Measurements from ENCODE around the gene CHURC1.

CHURC1 gene

DNA sequence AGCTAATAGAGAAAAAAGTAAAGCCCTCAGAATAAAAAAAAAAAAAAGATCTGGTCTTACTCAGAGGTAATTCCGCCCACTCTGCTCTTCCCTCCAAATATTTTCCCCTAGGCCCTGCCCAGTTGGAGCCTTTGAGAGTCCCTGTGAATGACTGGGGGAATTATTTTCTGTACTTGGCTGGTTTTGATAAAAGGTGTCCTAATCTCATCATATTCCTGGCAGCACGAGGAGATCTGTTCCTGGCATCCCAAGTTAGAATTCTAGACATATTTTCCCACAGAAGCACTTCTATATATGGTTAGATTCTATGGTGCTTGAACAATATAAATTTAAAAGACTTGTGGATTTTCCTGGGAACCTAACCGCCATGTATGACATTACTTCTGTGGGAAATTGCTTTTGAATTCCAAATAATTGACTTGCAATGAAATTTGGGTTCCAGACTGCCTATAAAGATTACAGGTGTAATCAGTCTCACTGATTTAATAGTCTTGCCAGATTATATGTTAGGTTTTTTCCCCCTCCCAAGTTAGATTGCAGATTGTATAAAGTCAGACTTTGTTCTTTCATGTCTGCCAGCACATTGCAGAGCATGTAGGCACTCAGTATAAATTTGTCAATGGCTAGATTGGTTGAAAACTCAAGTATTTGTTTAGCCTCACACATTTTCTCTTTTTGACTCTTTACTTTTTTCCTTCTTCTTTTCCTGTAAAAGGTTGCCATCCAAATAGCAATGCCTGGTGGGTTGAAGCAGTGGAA lies 16.0 kb downstream of the CHURC1 start:
- no peak overlapping the region for H3K27ac ChIP-seq
- no peak for TF ChIP-seq ZFX (IDR thresholded peaks at IDR 0.05; ENCODE audit: borderline replicate concordance)
- TF ChIP-seq, protein P1, sequence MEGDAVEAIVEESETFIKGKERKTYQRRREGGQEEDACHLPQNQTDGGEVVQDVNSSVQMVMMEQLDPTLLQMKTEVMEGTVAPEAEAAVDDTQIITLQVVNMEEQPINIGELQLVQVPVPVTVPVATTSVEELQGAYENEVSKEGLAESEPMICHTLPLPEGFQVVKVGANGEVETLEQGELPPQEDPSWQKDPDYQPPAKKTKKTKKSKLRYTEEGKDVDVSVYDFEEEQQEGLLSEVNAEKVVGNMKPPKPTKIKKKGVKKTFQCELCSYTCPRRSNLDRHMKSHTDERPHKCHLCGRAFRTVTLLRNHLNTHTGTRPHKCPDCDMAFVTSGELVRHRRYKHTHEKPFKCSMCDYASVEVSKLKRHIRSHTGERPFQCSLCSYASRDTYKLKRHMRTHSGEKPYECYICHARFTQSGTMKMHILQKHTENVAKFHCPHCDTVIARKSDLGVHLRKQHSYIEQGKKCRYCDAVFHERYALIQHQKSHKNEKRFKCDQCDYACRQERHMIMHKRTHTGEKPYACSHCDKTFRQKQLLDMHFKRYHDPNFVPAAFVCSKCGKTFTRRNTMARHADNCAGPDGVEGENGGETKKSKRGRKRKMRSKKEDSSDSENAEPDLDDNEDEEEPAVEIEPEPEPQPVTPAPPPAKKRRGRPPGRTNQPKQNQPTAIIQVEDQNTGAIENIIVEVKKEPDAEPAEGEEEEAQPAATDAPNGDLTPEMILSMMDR (IDR thresholded peaks at IDR 0.05): no peak

DNA sequence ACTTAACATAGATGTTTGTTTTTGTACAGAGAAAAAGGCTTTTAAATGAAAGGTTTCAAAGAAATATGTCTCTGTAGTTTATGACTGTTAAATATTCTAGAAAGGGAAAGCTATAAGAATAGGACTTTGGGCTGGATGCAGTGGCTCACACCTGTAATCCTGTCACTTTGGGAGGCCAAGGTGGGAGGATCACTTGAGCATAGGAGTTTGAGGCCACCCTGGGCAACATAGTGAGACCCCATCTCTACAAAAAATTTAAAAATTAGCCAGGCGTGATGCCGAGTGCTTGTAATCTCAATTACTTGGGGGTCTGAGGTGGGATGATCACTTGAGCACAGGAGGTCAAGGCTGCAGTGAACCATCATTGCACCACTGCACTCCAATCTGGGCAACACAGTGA lies 16.9 kb downstream of the CHURC1 start:
- no peak overlapping the region for H3K27ac ChIP-seq
- TF ChIP-seq, protein P1 (IDR thresholded peaks at IDR 0.05): no peak
- TF ChIP-seq ZFX (IDR thresholded peaks at IDR 0.05; ENCODE audit: borderline replicate concordance): no peak

GRCh38 chr14:64932231-64932630 lies 18.0 kb downstream of the CHURC1 start:
- no peak overlapping the region for H3K27ac ChIP-seq
- TF ChIP-seq ZFX (IDR thresholded peaks at IDR 0.05; ENCODE audit: borderline replicate concordance): no peak
- TF ChIP-seq, protein P1 (IDR thresholded peaks at IDR 0.05): no peak

- no peak overlapping the region for H3K27ac ChIP-seq
- TF ChIP-seq ZFX (IDR thresholded peaks at IDR 0.05; ENCODE audit: borderline replicate concordance): no peak
- TF ChIP-seq, protein P1 (IDR thresholded peaks at IDR 0.05): no peak
These were observed 20.2 kb downstream of the CHURC1 start for GRCh38 chr14:64934338-64934929.

DNA sequence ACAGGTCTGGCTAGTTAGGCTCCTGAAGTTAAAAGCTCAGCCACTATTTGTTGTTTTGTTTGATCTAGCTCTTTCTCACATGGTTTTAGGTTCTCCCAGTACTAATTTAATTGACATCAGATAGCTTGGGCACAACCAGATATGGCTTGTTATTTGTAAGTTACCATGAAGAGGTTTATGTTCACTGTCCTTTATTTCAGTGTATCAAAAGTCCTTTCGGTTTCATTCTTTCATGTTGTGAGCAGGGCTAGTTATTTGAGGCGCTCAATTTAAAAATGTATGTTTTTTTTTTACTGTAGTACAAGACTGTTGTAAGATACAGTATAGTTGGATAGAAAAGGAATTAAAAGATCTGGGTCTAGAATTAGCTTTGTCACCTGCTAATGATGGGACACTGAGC lies 21.3 kb downstream of the CHURC1 start:
- TF ChIP-seq ZFX (IDR thresholded peaks at IDR 0.05; ENCODE audit: borderline replicate concordance): no peak
- TF ChIP-seq, protein P1 (IDR thresholded peaks at IDR 0.05): no peak
- H3K27ac ChIP-seq: no peak overlapping the region

GRCh38 chr14:64937171-64937820 lies 23.0 kb downstream of the CHURC1 start:
- TF ChIP-seq, protein P1 (IDR thresholded peaks at IDR 0.05): no peak
- TF ChIP-seq ZFX (IDR thresholded peaks at IDR 0.05; ENCODE audit: borderline replicate concordance): no peak
- no peak overlapping the region for H3K27ac ChIP-seq

GRCh38 chr14:64937821-64938193 lies 23.6 kb downstream of the CHURC1 start:
- H3K27ac ChIP-seq: no peak overlapping the region

More at GRCh38 chr14:64937821-64938193, 23.6 kb downstream of the CHURC1 start:
- TF ChIP-seq ZFX (IDR thresholded peaks at IDR 0.05; ENCODE audit: borderline replicate concordance): no peak
- TF ChIP-seq, protein P1 (IDR thresholded peaks at IDR 0.05): peak; percentile 38
